Stomach (tissue), 4 donors: ENCODE data around the gene RPL7A.

Experiments used
- CTCF ChIP-seq, 7 experiments: fragments of 450-650 bp in 4 of 7; fragments of 200-600 bp in 3 of 7; sonication (generic) in 3 of 7; IDR thresholded peaks; one replicate each; pipeline ENCODE4 v1.5.1; 2016 to 2019; ENCODE audit warnings: antibody characterized with exemption in 7 of 7, control low read depth in 2 of 7, mild to moderate bottlenecking in 1 of 7
- POLR2A ChIP-seq, 4 donors: fragments of 450-650 bp; IDR thresholded peaks; one replicate each; pipeline ENCODE4 v1.6.1; 2016; ENCODE audit warnings: antibody characterized with exemption in 4 of 4, control low read depth in 2 of 4, mild to moderate bottlenecking in 1 of 4, moderate library complexity in 1 of 4

DNA sequence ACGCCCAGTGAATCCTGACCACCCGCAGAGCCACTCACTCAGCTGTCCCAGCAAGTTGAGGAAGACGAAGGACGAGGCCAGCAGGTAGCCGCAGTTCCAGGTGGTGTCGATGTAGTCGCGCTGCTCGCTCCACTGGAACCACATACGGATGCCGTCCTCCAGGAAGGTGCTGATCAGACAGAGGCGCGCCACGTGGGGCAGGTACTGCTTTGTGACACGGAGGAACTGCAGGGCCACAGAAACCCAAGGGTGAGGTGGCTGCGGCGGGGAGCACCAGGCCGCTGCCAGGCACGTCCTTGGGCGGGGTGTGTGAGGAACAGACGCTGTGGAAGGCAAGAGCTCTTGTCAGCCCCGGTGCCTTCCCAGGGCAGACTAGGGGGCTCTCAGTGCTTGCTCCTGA lies 19.2 kb downstream of the RPL7A start:
- TF ChIP-seq CTCF (IDR thresholded peaks at IDR 0.05) (no peak), POLR2A (IDR thresholded peaks at IDR 0.05) (no peak)
